ENCODE data around the gene UNC13C. TPM values are rescaled to one million over a fixed set of nuclear protein-coding genes. Genes with fewer than 3 reads are reported as not detected.

UNC13C gene
- total and polyA plus RNA-seq, 4 donors, result 0.05 to 16.0 (median 0.12) TPM; not detected in 1

DNA sequence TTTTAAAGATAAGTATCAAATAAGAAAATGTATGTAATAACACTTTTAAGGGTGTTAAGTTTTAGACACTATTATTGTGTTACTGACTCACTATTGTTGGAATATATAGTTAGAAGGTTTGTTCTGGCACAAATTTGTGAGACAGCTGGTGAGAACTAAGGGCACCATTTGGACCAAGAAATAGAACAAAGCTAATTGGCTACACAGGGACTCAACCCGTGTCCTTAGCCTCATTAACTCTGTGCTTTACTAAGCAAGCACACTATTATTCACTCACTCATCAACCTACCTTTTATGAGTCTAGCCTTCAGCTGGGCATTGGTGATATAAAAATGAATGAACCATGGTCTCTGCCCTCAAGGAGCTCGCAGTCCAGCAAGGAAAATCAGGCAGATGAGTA is 4.1 kb upstream of the UNC13C start:
- Histone ChIP-seq H3K9ac (ENCODE audit: insufficient read depth in 1 of 2, low read length in 2 of 2) (no peak overlapping the region), H3K27me3 (ENCODE audit: control insufficient read depth in 3 of 3, insufficient read depth in 3 of 3, low read length in 2 of 3) (no peaks in the 10 kb centered on the region), H3K36me3 (ENCODE audit: control insufficient read depth in 4 of 4, insufficient read depth in 4 of 4, low read length in 4 of 4) (no peaks in the 10 kb centered on the region), H3K9me3 (ENCODE audit: control insufficient read depth in 4 of 4, insufficient read depth in 3 of 4, low read length in 3 of 4) (peaks cover 0 to 3% (median under 1%) of the 10 kb centered on the region in 4 donors), H3K4me1 (ENCODE audit: control insufficient read depth in 5 of 5, insufficient read depth in 5 of 5, low read length in 5 of 5) (peaks cover 0 to 15% (median 2%) of the 10 kb centered on the region in 5 donors), H3K4me3 (no peak overlapping the region), H3K27ac (ENCODE audit: low read depth in 1 of 2, low read length in 1 of 2) (no peak overlapping the region)
- ATAC-seq (ENCODE audit: insufficient read depth, low FRiP score), result no peak
- 84 to 96% methylated on average over 2 of the region's 2 CpGs for WGBS, 2 donors
- TF ChIP-seq, protein P1, sequence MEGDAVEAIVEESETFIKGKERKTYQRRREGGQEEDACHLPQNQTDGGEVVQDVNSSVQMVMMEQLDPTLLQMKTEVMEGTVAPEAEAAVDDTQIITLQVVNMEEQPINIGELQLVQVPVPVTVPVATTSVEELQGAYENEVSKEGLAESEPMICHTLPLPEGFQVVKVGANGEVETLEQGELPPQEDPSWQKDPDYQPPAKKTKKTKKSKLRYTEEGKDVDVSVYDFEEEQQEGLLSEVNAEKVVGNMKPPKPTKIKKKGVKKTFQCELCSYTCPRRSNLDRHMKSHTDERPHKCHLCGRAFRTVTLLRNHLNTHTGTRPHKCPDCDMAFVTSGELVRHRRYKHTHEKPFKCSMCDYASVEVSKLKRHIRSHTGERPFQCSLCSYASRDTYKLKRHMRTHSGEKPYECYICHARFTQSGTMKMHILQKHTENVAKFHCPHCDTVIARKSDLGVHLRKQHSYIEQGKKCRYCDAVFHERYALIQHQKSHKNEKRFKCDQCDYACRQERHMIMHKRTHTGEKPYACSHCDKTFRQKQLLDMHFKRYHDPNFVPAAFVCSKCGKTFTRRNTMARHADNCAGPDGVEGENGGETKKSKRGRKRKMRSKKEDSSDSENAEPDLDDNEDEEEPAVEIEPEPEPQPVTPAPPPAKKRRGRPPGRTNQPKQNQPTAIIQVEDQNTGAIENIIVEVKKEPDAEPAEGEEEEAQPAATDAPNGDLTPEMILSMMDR (IDR thresholded peaks at IDR 0.05; ENCODE audit: control extremely low read depth, extremely low read depth), result no peak
- no peak for DNase-seq

GRCh38 chr15:53974813-53975212 is 3.4 kb upstream of the UNC13C start:
- ATAC-seq (ENCODE audit: insufficient read depth, low FRiP score) (no peak), DNase-seq (no peak)
- Histone ChIP-seq H3K4me1 (ENCODE audit: control insufficient read depth in 5 of 5, insufficient read depth in 5 of 5, low read length in 5 of 5) (peaks cover 0 to 15% (median 2%) of the 10 kb centered on the region in 5 donors), H3K9me3 (ENCODE audit: control insufficient read depth in 4 of 4, insufficient read depth in 3 of 4, low read length in 3 of 4) (peaks cover 0 to 3% (median under 1%) of the 10 kb centered on the region in 4 donors), H3K27me3 (ENCODE audit: control insufficient read depth in 3 of 3, insufficient read depth in 3 of 3, low read length in 2 of 3) (no peaks in the 10 kb centered on the region), H3K36me3 (ENCODE audit: control insufficient read depth in 4 of 4, insufficient read depth in 4 of 4, low read length in 4 of 4) (no peaks in the 10 kb centered on the region), H3K27ac (ENCODE audit: low read depth in 1 of 2, low read length in 1 of 2) (no peak overlapping the region), H3K4me3 (no peak overlapping the region), H3K9ac (ENCODE audit: insufficient read depth in 1 of 2, low read length in 2 of 2) (no peak overlapping the region)
- TF ChIP-seq, protein P1 (IDR thresholded peaks at IDR 0.05; ENCODE audit: control extremely low read depth, extremely low read depth), result no peak
- WGBS, 2 donors, result 69 to 72% methylated on average over 3 of the region's 3 CpGs

GRCh38 chr15:53976844-53977392 is 1.3 kb upstream of the UNC13C start:
- no peak overlapping the region for H3K4me3 ChIP-seq
- ATAC-seq (ENCODE audit: insufficient read depth, low FRiP score) (no peak), DNase-seq (peak; percentile 76 to 87 (median 79))
- H3K27me3 ChIP-seq (ENCODE audit: control insufficient read depth in 3 of 3, insufficient read depth in 3 of 3, low read length in 2 of 3), result peaks cover 0 to 3% (median 0%) of the 10 kb centered on the region in 3 donors
- H3K36me3 ChIP-seq (ENCODE audit: control insufficient read depth in 4 of 4, insufficient read depth in 4 of 4, low read length in 4 of 4), result no peaks in the 10 kb centered on the region
- WGBS, 2 donors, result 50 to 55% methylated on average over 8 of the region's 8 CpGs
- no peak overlapping the region for H3K9ac ChIP-seq (ENCODE audit: insufficient read depth in 1 of 2, low read length in 2 of 2)
- peaks cover 0 to 26% (median 2%) of the 10 kb centered on the region in 5 donors for H3K4me1 ChIP-seq (ENCODE audit: control insufficient read depth in 5 of 5, insufficient read depth in 5 of 5, low read length in 5 of 5)
- H3K27ac ChIP-seq (ENCODE audit: low read depth in 1 of 2, low read length in 1 of 2), result no peak overlapping the region
- peaks cover 0 to 3% (median 0%) of the 10 kb centered on the region in 4 donors for H3K9me3 ChIP-seq (ENCODE audit: control insufficient read depth in 4 of 4, insufficient read depth in 3 of 4, low read length in 3 of 4)
- TF ChIP-seq, protein P1 (IDR thresholded peaks at IDR 0.05; ENCODE audit: control extremely low read depth, extremely low read depth), result no peak

Data from lung (tissue), 12 donors.